Calu3 (cell line): ENCODE data around the gene CDA. TPM values are rescaled to one million over a fixed set of nuclear protein-coding genes. Genes with fewer than 3 reads are reported as not detected.

Experiments
- BruUV-seq: library from RNA; stranded (reverse); fragments of 400-500 nt; replicated peaks from 2 replicates; lab custom pipeline; 2021; lab: Mats Ljungman, UMichigan
- CTCF ChIA-PET: fragments of 300-600 bp; sonication (Branson Sonifier 250); formaldehyde crosslinking; loops from one replicate; lab custom pipeline; 2022; ENCODE audit warnings: antibody characterized with exemption; lab: Charles Lee
- DNase-seq: peaks from one replicate; pipeline ENCODE4 v3.0.0; 2022
- H3K27ac Mint-ChIP-seq: one replicate; pipeline ENCODE4 v1.8.0; 2022; ENCODE audit warnings: mixed read lengths; ENCODE audit not compliant: unreplicated experiment
- H3K27me3 Mint-ChIP-seq: one replicate; pipeline ENCODE4 v1.8.0; 2022; ENCODE audit warnings: mixed read lengths; ENCODE audit not compliant: unreplicated experiment
- H3K36me3 Mint-ChIP-seq: one replicate; pipeline ENCODE4 v1.8.0; 2022; ENCODE audit warnings: mild to moderate bottlenecking, moderate library complexity, mixed read lengths; ENCODE audit not compliant: insufficient read depth, unreplicated experiment
- H3K4me1 Mint-ChIP-seq: one replicate; pipeline ENCODE4 v1.8.0; 2022; ENCODE audit warnings: mild to moderate bottlenecking, low read depth, mixed read lengths; ENCODE audit not compliant: unreplicated experiment
- H3K4me3 Mint-ChIP-seq: one replicate; pipeline ENCODE4 v1.8.0; 2022; ENCODE audit warnings: mild to moderate bottlenecking, low read depth, moderate library complexity, mixed read lengths; ENCODE audit not compliant: unreplicated experiment
- H3K9me3 Mint-ChIP-seq: one replicate; pipeline ENCODE4 v1.8.0; 2022; ENCODE audit warnings: low read depth, mixed read lengths; ENCODE audit not compliant: unreplicated experiment
- CTCF ChIP-seq: fragments of 200-600 bp; IDR thresholded peaks from one replicate; pipeline ENCODE4 v1.8.0; 2022; ENCODE audit warnings: antibody characterized with exemption; ENCODE audit not compliant: unreplicated experiment
- intact Hi-C: fragments of 100-400 bp; cut with micrococcal nuclease; formaldehyde crosslinking; loops from one replicate; pipeline ENCODE4 v1.10.0; 2022; ENCODE audit not compliant: unreplicated experiment
- total RNA-seq: library from RNA; stranded (reverse); gene quantifications from 2 replicates; pipeline ENCODE4 v1.2.3, GENCODE V29; 2022

CDA gene
- total RNA-seq, 1 experiment from 2014 or later, result 9.0 TPM

- Mint-ChIP-seq H3K36me3 (peaks cover 61% of the 10 kb centered on the region), H3K27me3 (no peaks in the 10 kb centered on the region), H3K9me3 (no peaks in the 10 kb centered on the region), H3K4me3 (no peak overlapping the region), H3K4me1 (peaks cover 3% of the 10 kb centered on the region), H3K27ac (no peak overlapping the region)
- BruUV-seq, result no TSS peak
- CTCF ChIA-PET, result no interaction called here
- no peak for TF ChIP-seq CTCF
- no peak for DNase-seq
- intact Hi-C loops, result no loop called here
Measured at GRCh38 chr1:20654104-20654690, 65.3 kb downstream of the CDA start.

- Mint-ChIP-seq H3K36me3 (peaks cover 62% of the 10 kb centered on the region), H3K4me1 (peaks cover 14% of the 10 kb centered on the region), H3K27ac (no peak overlapping the region), H3K27me3 (no peaks in the 10 kb centered on the region), H3K9me3 (no peaks in the 10 kb centered on the region), H3K4me3 (no peak overlapping the region)
- CTCF ChIA-PET, result no interaction called here
- no TSS peak for BruUV-seq
- no peak for TF ChIP-seq CTCF
- DNase-seq, result no peak
- intact Hi-C loops, result no loop called here
Measured at GRCh38 chr1:20657024-20657423, 68.1 kb downstream of the CDA start.

GRCh38 chr1:20658166-20658915 is 69.4 kb downstream of the CDA start:
- no TSS peak for BruUV-seq
- Mint-ChIP-seq H3K9me3 (no peaks in the 10 kb centered on the region), H3K27me3 (no peaks in the 10 kb centered on the region), H3K4me3 (no peak overlapping the region), H3K27ac (no peak overlapping the region), H3K4me1 (peaks cover 22% of the 10 kb centered on the region), H3K36me3 (peaks cover 64% of the 10 kb centered on the region)
- intact Hi-C loops, result no loop called here
- CTCF ChIA-PET, result no interaction called here
- DNase-seq, result no peak
- no peak for TF ChIP-seq CTCF

DNA sequence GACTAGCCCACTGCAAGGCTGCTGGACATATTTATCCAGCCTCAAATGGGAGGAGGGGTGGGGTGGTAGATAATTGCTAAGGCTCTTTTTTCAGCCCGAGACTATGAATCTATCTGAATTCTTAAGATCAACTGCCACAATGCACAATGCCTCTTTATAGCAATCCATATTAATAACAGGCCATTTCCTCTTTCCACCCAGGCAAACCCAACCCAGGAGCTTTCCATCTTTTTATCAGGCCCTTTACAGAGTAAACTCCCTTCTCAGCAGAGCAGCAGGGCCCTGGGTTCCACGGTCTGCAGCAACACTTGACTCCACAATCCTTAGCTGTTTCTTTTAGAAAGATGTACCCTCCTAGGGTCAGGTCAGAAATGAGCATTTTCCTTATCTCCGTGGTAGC is 71.5 kb downstream of the CDA start:
- Mint-ChIP-seq H3K9me3 (no peaks in the 10 kb centered on the region), H3K4me3 (peak overlapping the region; percentile 89), H3K27ac (peak overlapping the region; percentile 66), H3K36me3 (peaks cover 52% of the 10 kb centered on the region), H3K27me3 (no peaks in the 10 kb centered on the region), H3K4me1 (peaks cover 22% of the 10 kb centered on the region)
- no peak for TF ChIP-seq CTCF
- intact Hi-C loops, result no loop called here
- no peak for DNase-seq
- CTCF ChIA-PET, result interaction anchor here (0.6 kb wide), 1 partner anchor 1295 kb away, joined by 3 read pairs; no protein-coding TSS in a partner anchor
- no TSS peak for BruUV-seq
